Endothelial cell of umbilical vein (primary cell): ENCODE measurements around the gene SGCD. TPM values are rescaled to one million over a fixed set of nuclear protein-coding genes. Genes with fewer than 3 reads are reported as not detected.

ENCODE experiments used
- BruUV-seq: library from RNA; stranded (reverse); fragments of 400-500 nt; replicated peaks from 2 replicates; lab custom pipeline; 2021; lab: Mats Ljungman, UMichigan
- CTCF ChIA-PET: fragments of 300-600, 350-600 bp; sonication (Branson Sonifier 250); formaldehyde crosslinking; loops from one replicate; lab custom pipeline; 2021; ENCODE audit warnings: antibody characterized with exemption, inconsistent platforms; lab: Charles Lee
- POLR2A ChIA-PET: fragments of 300-600, 350-600 bp; sonication (Branson Sonifier 250); formaldehyde crosslinking; loops from one replicate; lab custom pipeline; 2021; ENCODE audit warnings: antibody characterized with exemption, inconsistent platforms; lab: Charles Lee
- DNase-seq: peaks from one replicate; pipeline ENCODE4 v3.0.0-alpha.2; 2011; ENCODE audit warnings: low read depth, low spot score
- FAIRE-seq: peaks from 2 replicates; lab custom pipeline; 2011; peaks lifted over from hg19 to GRCh38; lab: Jason Lieb, UNC
- H2AFZ ChIP-seq: 2 replicates; pipeline ENCODE4 v1.6.0; 2012; ENCODE audit warnings: low read depth, low read length, control low read depth, inconsistent platforms
- H3K27ac ChIP-seq: 2 replicates; pipeline ENCODE4 v1.5.1; 2011; ENCODE audit warnings: low read depth, mild to moderate bottlenecking, control low read depth, low read length, moderate library complexity; ENCODE audit not compliant: insufficient read depth
- H3K27me3 ChIP-seq, 2 experiments: 2 replicates each; pipeline versions ENCODE4 v1.6.0 to v1.6.1; 2011; ENCODE audit warnings: low read length in 2 of 2, mixed read lengths in 1 of 2; ENCODE audit not compliant: control insufficient read depth in 2 of 2, insufficient read depth in 2 of 2
- H3K36me3 ChIP-seq, 2 experiments: 2 replicates in 1 of 2; 3 replicates in 1 of 2; pipeline ENCODE4 v1.5.1; 2011; ENCODE audit warnings: low read length in 2 of 2, mild to moderate bottlenecking in 1 of 2, moderate library complexity in 1 of 2; ENCODE audit not compliant: control insufficient read depth in 2 of 2, insufficient read depth in 2 of 2; ENCODE audit errors: extremely low read depth in 1 of 2
- H3K4me1 ChIP-seq: 3 replicates; pipeline ENCODE4 v1.5.1; 2011; ENCODE audit warnings: mild to moderate bottlenecking, low read length; ENCODE audit not compliant: control insufficient read depth, insufficient read depth; ENCODE audit errors: extremely low read depth
- H3K4me2 ChIP-seq: 2 replicates; pipeline ENCODE4 v1.6.1; 2011; ENCODE audit warnings: low read length, control low read depth, mixed read lengths; ENCODE audit not compliant: insufficient read depth
- H3K4me3 ChIP-seq, 3 experiments: fragments of 200-600 bp in 1 of 3; sonication (generic), shearing (Covaris generic) in 1 of 3; replicated peaks in 1 of 3; 2 replicates each; pipeline ENCODE4 v1.5.1; 2011 to 2016; ENCODE audit warnings: control low read depth in 3 of 3, low read length in 3 of 3, mild to moderate bottlenecking in 2 of 3, inconsistent platforms in 1 of 3, low read depth in 1 of 3, moderate library complexity in 1 of 3; ENCODE audit not compliant: insufficient read depth in 1 of 3
- H3K79me2 ChIP-seq: 2 replicates; pipeline ENCODE4 v1.6.0; 2012; ENCODE audit warnings: low read length, inconsistent platforms; ENCODE audit not compliant: control insufficient read depth, insufficient read depth
- H3K9ac ChIP-seq: replicated peaks from 2 replicates; pipeline ENCODE3; 2011; ENCODE audit warnings: low read length, control low read depth; ENCODE audit not compliant: insufficient read depth; ENCODE audit errors: extremely low read depth
- H3K9me1 ChIP-seq: replicated peaks from 3 replicates; pipeline ENCODE4 v1.6.0; 2011; ENCODE audit warnings: mild to moderate bottlenecking, low read length; ENCODE audit not compliant: control insufficient read depth, insufficient read depth; ENCODE audit errors: extremely low read depth
- H3K9me3 ChIP-seq: replicated peaks from 2 replicates; pipeline ENCODE4 v1.5.1; 2012; ENCODE audit warnings: low read length, inconsistent platforms; ENCODE audit not compliant: control insufficient read depth, insufficient read depth
- H4K20me1 ChIP-seq: replicated peaks from 2 replicates; pipeline ENCODE3; 2011; ENCODE audit warnings: mild to moderate bottlenecking, low read length; ENCODE audit not compliant: control insufficient read depth, insufficient read depth; ENCODE audit errors: extremely low read depth
- EZH2 ChIP-seq: IDR thresholded peaks from 2 replicates; pipeline ENCODE4 v1.6.1; 2012; ENCODE audit warnings: borderline replicate concordance, low read depth, mild to moderate bottlenecking, moderate library complexity, low read length, inconsistent platforms; ENCODE audit not compliant: severe bottlenecking
- FOS ChIP-seq: IDR thresholded peaks from 2 replicates; pipeline ENCODE4 v1.6.1; 2011; ENCODE audit warnings: mild to moderate bottlenecking, low read length, moderate library complexity, borderline replicate concordance; ENCODE audit not compliant: insufficient read depth
- GATA2 ChIP-seq: IDR thresholded peaks from 2 replicates; pipeline ENCODE4 v1.7.0; 2011; ENCODE audit warnings: low read depth, mild to moderate bottlenecking, moderate library complexity, mixed read lengths, low read length; ENCODE audit not compliant: insufficient read length, insufficient read depth
- JUN ChIP-seq: IDR thresholded peaks from 2 replicates; pipeline ENCODE4 v1.6.1; 2011; ENCODE audit warnings: borderline replicate concordance, low read depth; ENCODE audit not compliant: insufficient read length, insufficient read depth
- MYC ChIP-seq: IDR thresholded peaks from one replicate; pipeline ENCODE4 v1.6.1; 2011; ENCODE audit warnings: mild to moderate bottlenecking, low read depth, low read length
- POLR2A ChIP-seq: IDR thresholded peaks from 2 replicates; pipeline ENCODE4 v1.6.1; 2012; ENCODE audit warnings: low read depth, mild to moderate bottlenecking, control low read depth, low read length
- POLR2AphosphoS5 ChIP-seq: IDR thresholded peaks from 2 replicates; pipeline ENCODE4 v1.6.1; 2012; ENCODE audit warnings: low read depth, mild to moderate bottlenecking, control low read depth, low read length, moderate library complexity; ENCODE audit not compliant: insufficient read depth
- dilution Hi-C: fragments of 300-500 bp; cut with MboI; formaldehyde crosslinking; loops from one replicate; pipeline ENCODE4 v1.15.0; 2019; ENCODE audit warnings: low sequenced_read_pairs; ENCODE audit not compliant: extremely low pct_ligation_motif_present
- intact Hi-C: fragments of 100-400 bp; cut with micrococcal nuclease; formaldehyde crosslinking; loops from one replicate; pipeline ENCODE4 v1.10.0; 2022
- polyA plus RNA-seq, 4 experiments: library from polyadenylated mRNA; depleted of rRNA in 3 of 4; stranded (reverse) in 3 of 4; unstranded in 1 of 4; fragments of >200 nt; gene quantifications; 2 replicates each; pipeline versions ENCODE4 v1.2.1 to v1.2.3, GENCODE V29; 2011 to 2012; ENCODE audit warnings: missing spikeins in 1 of 4
- total RNA-seq: library from RNA; stranded (reverse); gene quantifications from 2 replicates; pipeline ENCODE4 v1.2.3, GENCODE V29; 2021
- TF ChIP-seq, protein P1 (sequence below): IDR thresholded peaks from 2 replicates; pipeline ENCODE4 v1.6.1; 2011; ENCODE audit not compliant: insufficient read depth, insufficient read length
- TF ChIP-seq, protein P2 (sequence below), 2 donors: IDR thresholded peaks; 1 replicate in 1 of 2; 2 replicates in 1 of 2; pipeline ENCODE4 v1.5.1; 2011; ENCODE audit warnings: low read length in 2 of 2, mild to moderate bottlenecking in 2 of 2, moderate library complexity in 2 of 2, control low read depth in 1 of 2, inconsistent platforms in 1 of 2, low read depth in 1 of 2; ENCODE audit not compliant: insufficient read depth in 1 of 2; ENCODE audit errors: extremely low read depth in 1 of 2

Gene SGCD
- total and polyA plus RNA-seq, 2 donors (not counting 3 experiments of a cell fraction or from before 2014, with no cell fraction given), result not detected

DNA sequence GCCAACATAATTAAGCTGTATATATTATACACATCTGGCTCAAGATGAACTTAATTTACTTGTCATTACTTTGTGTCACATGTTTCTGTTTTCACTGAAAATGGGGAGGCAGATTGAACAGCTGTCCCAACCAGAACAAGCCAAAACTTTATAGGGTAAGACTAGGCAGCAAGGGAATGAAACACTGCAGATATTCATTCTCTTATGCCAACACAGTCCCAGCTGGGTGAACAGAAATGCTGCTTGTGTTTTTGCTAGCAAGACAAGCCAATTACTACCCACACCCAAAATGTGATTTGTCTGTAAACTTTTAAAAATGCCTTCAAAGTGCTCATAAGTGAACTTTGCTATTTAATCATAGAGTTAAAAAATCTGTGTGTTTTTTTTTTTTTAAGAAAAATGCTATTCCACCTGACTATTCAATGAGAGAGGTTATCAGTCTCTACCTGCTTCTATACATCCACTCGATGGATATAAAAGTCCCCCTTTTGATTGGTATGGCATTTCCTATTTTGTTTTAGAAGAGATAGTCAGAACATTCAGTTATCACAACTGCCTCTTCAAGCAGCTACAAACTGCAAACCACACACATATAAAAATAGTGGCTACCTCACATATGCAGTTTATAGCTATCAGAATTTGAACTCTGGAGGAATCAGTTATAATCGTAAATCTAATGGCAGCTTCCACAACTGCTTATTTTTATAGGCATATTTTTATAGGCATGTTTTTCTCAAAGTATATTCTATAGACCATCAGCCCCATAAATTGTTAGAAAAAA is 431.2 kb downstream of the SGCD start:
- Histone ChIP-seq H3K4me2 (no peak overlapping the region), H3K79me2 (no peaks in the 10 kb centered on the region), H3K4me1 (no peaks in the 10 kb centered on the region), H3K9ac (no peak overlapping the region), H4K20me1 (no peaks in the 10 kb centered on the region), H3K27me3 (no peaks in the 10 kb centered on the region), H3K36me3 (no peaks in the 10 kb centered on the region), H2AFZ (no peak overlapping the region), H3K4me3 (no peak overlapping the region), H3K27ac (no peak overlapping the region), H3K9me1 (no peaks in the 10 kb centered on the region), H3K9me3 (peaks cover 2% of the 10 kb centered on the region)
- dilution Hi-C loops (no loop called here), intact Hi-C loops (no loop called here)
- TF ChIP-seq GATA2 (no peak), FOS (no peak), JUN (no peak), EZH2 (no peak), MYC (no peak), POLR2AphosphoS5 (no peak), POLR2A (no peak)
- TF ChIP-seq, protein P1, sequence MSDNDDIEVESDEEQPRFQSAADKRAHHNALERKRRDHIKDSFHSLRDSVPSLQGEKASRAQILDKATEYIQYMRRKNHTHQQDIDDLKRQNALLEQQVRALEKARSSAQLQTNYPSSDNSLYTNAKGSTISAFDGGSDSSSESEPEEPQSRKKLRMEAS, result no peak
- TF ChIP-seq, protein P2, sequence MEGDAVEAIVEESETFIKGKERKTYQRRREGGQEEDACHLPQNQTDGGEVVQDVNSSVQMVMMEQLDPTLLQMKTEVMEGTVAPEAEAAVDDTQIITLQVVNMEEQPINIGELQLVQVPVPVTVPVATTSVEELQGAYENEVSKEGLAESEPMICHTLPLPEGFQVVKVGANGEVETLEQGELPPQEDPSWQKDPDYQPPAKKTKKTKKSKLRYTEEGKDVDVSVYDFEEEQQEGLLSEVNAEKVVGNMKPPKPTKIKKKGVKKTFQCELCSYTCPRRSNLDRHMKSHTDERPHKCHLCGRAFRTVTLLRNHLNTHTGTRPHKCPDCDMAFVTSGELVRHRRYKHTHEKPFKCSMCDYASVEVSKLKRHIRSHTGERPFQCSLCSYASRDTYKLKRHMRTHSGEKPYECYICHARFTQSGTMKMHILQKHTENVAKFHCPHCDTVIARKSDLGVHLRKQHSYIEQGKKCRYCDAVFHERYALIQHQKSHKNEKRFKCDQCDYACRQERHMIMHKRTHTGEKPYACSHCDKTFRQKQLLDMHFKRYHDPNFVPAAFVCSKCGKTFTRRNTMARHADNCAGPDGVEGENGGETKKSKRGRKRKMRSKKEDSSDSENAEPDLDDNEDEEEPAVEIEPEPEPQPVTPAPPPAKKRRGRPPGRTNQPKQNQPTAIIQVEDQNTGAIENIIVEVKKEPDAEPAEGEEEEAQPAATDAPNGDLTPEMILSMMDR (IDR thresholded peaks at IDR 0.05; ENCODE audit: extremely low read depth in 1 of 2, insufficient read depth in 1 of 2, low read depth in 1 of 2, low read length in 2 of 2), result no peak
- BruUV-seq, result no TSS peak
- POLR2A ChIA-PET, result no interaction called here
- CTCF ChIA-PET, result no interaction called here
- FAIRE-seq (no peak), DNase-seq (no peak)
